Uterus (tissue), 2 donors: ENCODE data around the gene ASTN2.

Experiments
- POLR2A ChIP-seq, 2 donors: fragments of 450-650 bp; IDR thresholded peaks; one replicate each; pipeline ENCODE4 v1.6.1; 2016; ENCODE audit warnings: antibody characterized with exemption in 2 of 2, mild to moderate bottlenecking in 1 of 2, moderate library complexity in 1 of 2
- TF ChIP-seq, protein P1 (sequence below), 4 experiments: fragments of 200-600 bp in 2 of 4; fragments of 450-650 bp in 2 of 4; sonication (generic) in 2 of 4; IDR thresholded peaks; one replicate each; pipeline ENCODE4 v1.5.1; 2016 to 2019; ENCODE audit warnings: antibody characterized with exemption in 4 of 4, mild to moderate bottlenecking in 2 of 4, moderate library complexity in 1 of 4

DNA sequence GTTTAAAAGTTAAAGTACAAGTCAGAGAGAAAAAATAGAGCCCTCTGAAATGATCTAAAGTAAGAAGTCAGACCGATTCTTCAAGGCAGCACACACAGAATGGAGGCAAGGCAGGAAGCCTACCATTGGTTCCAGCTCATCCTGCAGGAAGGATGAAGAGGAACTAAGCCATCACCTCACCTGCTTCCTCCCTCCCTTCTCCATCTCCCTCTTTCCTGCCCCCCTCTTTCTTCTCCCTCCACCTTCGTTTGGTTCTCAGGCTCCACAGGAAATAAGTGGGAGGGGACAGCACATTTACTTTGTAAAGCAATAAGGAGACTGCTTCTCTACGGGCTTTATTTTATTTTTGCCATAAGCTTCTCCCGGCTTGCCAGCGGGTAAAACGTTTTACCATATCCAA lies 514.3 kb downstream of the ASTN2 start:
- no peak for TF ChIP-seq POLR2A (IDR thresholded peaks at IDR 0.05)
- TF ChIP-seq, protein P1, sequence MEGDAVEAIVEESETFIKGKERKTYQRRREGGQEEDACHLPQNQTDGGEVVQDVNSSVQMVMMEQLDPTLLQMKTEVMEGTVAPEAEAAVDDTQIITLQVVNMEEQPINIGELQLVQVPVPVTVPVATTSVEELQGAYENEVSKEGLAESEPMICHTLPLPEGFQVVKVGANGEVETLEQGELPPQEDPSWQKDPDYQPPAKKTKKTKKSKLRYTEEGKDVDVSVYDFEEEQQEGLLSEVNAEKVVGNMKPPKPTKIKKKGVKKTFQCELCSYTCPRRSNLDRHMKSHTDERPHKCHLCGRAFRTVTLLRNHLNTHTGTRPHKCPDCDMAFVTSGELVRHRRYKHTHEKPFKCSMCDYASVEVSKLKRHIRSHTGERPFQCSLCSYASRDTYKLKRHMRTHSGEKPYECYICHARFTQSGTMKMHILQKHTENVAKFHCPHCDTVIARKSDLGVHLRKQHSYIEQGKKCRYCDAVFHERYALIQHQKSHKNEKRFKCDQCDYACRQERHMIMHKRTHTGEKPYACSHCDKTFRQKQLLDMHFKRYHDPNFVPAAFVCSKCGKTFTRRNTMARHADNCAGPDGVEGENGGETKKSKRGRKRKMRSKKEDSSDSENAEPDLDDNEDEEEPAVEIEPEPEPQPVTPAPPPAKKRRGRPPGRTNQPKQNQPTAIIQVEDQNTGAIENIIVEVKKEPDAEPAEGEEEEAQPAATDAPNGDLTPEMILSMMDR (IDR thresholded peaks at IDR 0.05) = no peak
